Gastroesophageal sphincter (tissue), 3 donors: ENCODE measurements around the gene DPYSL4.

Source experiments
- POLR2AphosphoS5 ChIP-seq: sonication (generic); formaldehyde crosslinking; IDR thresholded peaks from one replicate; pipeline ENCODE4 v1.6.1; 2017; ENCODE audit warnings: antibody characterized with exemption
- TF ChIP-seq, protein P1 (sequence below), 4 experiments: fragments of 200-600 bp in 2 of 4; fragments of 450-650 bp in 2 of 4; sonication (generic) in 1 of 4; IDR thresholded peaks; one replicate each; pipeline ENCODE4 v1.5.1; 2017 to 2019; ENCODE audit warnings: antibody characterized with exemption in 4 of 4, mild to moderate bottlenecking in 2 of 4, moderate library complexity in 2 of 4

GRCh38 chr10:132249824-132250375 is 63.2 kb downstream of the DPYSL4 start:
- TF ChIP-seq POLR2AphosphoS5, result no peak
- TF ChIP-seq, protein P1, sequence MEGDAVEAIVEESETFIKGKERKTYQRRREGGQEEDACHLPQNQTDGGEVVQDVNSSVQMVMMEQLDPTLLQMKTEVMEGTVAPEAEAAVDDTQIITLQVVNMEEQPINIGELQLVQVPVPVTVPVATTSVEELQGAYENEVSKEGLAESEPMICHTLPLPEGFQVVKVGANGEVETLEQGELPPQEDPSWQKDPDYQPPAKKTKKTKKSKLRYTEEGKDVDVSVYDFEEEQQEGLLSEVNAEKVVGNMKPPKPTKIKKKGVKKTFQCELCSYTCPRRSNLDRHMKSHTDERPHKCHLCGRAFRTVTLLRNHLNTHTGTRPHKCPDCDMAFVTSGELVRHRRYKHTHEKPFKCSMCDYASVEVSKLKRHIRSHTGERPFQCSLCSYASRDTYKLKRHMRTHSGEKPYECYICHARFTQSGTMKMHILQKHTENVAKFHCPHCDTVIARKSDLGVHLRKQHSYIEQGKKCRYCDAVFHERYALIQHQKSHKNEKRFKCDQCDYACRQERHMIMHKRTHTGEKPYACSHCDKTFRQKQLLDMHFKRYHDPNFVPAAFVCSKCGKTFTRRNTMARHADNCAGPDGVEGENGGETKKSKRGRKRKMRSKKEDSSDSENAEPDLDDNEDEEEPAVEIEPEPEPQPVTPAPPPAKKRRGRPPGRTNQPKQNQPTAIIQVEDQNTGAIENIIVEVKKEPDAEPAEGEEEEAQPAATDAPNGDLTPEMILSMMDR (IDR thresholded peaks at IDR 0.05), result no peak
